HG03575 (cell line): ENCODE measurements around the gene IFNA5.

Experiments used
- ATAC-seq: cut with Tn5 transposase; IDR thresholded peaks from one replicate; pipeline ENCODE4 v1.9.1; 2021; ENCODE audit not compliant: unreplicated experiment, insufficient number of reproducible peaks, low FRiP score; ENCODE audit errors: extremely low read depth

IFNA5 gene

DNA sequence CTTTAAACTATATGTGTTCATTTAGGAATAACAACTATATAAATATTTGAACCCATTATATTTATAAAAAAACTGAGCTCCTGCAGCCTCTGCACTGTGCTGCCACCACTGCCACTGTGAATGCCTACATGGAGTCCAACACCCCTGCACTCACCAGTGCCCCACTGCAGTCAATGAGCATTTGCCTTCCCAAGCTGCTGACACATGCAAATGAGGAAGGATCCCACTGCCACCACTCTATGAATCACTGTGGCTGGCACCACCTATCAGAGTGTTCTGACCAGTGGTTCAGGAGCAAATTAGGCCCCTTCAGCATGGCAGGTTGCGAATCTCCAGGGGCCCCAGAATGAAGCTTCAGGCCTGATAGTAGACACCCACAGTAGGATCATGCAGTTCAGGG is 9.1 kb downstream of the IFNA5 start:
- ATAC-seq, result no peak

DNA sequence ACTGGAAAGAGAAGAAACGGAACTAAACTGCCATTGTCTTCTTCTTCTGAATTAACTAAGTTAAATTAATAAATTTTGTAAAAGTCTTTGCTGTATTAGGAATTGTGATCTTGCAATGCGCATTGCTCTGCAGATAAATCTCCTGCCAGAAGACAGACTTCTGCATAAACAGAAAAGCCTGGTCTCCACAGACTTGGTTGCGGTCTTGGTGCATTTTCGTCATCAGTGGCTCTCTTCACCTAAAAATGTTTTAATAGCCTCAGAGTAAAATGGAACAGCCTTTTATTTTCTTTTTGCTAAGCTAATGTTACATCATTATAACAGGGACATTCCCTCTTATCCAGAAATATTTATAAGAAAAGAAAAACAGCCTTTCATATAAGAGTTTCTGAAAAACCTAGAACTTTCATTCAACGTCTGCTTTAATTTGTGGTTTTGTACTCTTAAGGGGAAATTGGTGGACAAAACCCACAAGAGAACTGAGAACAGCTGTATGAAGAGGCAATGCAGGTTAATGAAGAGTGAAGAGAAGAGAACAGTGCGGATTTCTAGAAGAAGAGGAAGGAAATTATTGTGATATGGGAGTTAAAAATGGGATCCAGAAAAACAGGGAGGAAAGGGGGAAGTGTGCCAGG is 10.1 kb downstream of the IFNA5 start:
- ATAC-seq, result no peak

DNA sequence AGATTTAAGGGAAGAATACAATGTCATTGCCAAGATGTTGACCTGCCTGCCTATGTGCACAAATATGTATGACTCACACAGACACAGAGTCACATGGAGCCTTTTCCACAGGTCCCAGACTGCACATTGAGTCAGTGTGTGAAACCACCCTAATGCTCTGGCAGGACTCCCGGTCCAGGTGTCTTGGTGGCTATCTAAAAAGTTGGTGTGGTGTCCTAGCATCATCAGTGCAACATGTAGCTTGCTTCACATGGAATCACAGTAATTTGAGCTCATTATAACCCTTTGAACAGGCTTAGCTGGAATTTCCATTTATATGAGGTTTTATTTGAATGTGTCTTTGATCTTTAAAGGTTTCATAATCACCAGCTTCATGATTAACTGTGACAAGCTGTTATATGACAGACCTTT is 10.7 kb downstream of the IFNA5 start:
- ATAC-seq, result no peak

DNA sequence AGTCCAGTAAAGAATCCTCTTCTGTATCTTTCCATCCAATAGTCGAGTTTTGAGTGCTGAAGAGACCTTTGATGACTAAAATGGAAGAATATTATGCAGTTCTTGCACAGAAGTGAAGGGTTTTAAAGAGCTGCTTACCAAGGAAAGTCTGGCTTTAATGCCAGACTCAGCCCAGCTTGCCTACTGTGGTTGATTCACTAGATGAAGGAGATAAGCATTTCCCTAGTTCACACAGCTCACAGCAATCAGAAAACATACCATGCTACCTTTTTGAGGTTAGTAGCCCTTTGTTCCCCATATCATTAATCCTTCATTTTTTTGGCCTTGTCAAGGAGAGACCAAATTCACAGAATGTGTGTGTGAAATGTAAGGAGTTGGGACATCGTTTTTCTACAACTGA is 15.3 kb downstream of the IFNA5 start:
- ATAC-seq, result no peak

DNA sequence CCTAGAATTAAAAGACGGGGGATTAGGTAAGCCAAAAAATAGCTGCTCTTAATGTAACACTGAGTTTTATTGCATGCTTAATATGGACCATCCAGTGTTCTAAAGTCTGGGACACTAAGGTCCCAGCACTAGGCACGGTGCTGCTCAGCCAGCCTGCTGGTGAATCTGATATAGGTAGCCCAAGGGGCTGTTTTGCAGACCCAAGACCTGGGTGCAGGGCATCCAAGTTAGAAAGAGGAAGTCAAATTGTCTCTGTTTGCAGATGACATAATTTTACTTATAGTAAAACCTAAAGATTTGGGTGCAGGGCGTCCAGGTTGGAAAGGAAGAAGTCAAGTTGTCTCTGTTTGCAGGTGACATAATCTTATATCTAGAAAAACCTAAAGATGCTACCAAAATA is 17.8 kb downstream of the IFNA5 start:
- no peak for ATAC-seq

DNA sequence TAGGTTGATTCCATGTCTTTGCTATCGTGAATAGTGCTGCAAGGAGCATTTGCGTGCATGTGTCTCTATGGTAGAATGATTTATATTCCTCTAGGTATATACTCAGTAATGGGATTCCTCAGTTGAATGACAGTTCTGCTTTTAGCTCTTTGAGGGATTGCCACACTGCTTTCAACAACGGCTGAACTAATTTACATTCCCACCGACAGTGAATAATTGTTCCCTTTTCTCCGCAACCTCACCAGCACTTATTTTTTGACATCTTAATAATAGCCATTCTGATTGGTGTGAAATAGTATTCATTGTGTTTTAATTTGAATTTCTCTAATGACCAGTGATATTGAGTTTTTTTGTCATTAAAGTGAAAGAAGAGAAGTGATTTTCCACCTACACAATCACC is 18.5 kb downstream of the IFNA5 start:
- ATAC-seq, result no peak

DNA sequence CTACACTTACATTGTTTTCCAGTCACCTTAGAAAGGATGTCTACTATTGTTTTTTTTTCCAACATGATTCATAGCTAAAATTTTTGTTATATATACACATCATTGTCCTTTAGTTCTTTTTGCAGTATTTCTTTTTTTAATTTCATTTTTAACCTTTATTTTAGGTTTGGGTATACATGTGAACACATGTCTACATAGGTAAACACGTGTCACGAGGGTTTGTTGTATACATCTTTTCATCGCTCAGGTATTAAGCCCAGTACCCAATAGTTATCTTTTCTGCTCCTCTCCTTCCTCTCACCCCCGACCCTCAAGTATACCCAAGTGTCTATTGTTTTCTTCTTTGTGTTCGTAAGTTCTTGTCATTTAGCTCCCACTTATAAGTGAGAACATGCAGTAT is 19.0 kb downstream of the IFNA5 start:
- no peak for ATAC-seq

DNA sequence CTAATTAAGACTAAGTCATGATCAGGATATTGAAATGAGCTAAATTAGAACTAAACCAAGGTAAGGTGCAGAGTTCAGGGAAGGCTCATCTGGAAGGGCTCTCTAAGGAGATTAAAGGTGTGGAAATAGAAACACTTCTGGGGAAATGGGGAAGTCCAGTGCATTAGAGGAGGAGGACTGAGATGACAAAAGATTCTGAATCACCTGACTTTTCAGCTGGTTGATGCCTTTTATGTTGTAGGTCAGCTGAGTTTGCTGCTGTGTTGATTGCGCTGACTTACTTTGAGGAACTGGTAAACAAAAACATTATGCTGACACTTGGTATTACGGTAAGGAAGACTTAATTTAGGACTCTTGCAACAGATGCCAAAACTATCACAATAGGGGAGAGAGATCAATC is 23.8 kb downstream of the IFNA5 start:
- no peak for ATAC-seq

DNA sequence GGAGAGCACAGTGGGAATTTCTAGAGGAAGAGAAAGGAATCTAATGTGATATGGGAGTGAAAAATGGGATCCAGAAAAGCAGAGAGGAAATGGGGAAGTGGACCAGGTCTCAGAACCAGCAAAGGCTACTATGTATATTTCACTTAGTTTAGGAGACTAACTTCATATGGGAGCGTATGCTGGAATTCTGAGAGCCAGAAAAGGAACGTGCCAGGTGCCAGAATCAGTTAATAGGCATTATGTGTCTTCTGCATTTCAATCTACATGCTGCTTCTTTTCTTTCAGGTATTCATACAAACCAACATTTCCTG is 36.8 kb downstream of the IFNA5 start:
- no peak for ATAC-seq

DNA sequence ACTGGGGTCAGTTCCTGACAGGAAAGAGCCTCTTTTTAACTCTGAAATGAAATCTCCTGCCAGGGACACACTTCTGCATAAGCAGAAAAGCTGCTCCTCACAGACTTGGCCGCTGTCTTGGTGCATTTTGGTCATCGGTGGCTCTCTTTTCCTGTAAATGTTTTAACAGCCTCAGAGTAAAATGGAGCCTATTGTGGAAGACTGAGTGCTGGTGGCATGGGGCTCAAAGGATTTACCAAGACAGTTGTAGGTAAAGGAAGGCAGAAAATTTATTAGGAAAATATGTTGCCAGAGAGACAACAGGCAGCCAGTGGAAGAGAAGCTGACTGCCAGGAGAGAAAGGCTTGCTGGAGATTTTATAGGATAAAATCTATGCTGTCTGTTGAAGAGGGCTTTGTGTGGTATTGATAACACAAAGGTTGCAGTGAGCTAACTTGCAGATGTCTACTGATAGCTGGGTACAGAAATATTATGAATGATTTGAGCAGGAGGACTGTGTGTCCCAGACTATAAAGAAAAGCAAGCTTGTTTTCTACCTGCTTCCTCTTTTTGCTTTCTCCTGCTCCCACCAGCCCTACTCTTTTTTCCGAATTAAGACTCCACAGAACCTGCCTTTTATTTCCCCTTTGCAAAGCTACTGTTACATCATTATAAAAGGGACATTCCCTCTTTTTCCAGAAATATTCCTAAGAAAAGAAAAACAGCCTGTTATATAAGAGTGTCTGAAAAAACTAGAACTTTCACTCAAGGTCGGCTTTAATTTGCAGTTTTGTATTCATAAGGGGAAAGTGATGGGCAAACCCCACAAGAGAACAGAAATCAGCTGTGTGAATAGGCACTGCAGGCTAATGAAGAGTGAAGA is 37.4 kb downstream of the IFNA5 start:
- no peak for ATAC-seq

DNA sequence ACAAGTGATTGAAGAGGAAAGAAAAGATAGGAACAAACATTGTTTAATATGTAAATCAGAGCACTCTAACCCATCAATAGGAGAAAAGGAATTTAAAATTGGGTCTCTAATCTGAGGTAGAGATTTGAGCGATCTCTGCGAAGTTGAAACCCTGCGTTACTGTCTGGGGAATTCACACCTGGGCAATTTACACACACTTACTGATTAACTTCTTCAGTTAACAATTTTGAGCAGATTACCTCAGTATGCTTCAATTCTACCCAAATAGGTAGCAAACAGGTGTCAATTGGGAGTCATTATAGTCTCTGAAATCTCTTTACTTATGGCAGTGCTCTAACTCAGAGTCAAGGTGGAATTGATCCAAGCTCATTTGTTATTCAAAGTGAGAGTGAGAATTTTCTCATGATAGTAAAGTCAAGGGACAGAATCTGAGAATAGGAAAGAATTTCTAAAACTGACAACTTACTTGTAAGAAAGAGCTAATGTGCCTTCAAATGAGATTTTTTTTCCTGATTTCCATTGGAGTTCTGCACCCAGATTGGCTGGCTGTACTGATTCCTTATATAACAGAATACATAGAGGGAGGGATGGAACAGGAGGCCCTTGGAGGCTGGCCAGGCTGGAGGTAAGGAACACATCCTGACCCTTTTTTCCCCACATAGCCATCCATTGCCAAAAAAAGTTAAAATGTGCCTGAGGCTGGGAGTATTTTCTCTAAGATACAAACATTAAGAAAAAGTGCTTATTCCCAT is 38.2 kb downstream of the IFNA5 start:
- no peak for ATAC-seq

DNA sequence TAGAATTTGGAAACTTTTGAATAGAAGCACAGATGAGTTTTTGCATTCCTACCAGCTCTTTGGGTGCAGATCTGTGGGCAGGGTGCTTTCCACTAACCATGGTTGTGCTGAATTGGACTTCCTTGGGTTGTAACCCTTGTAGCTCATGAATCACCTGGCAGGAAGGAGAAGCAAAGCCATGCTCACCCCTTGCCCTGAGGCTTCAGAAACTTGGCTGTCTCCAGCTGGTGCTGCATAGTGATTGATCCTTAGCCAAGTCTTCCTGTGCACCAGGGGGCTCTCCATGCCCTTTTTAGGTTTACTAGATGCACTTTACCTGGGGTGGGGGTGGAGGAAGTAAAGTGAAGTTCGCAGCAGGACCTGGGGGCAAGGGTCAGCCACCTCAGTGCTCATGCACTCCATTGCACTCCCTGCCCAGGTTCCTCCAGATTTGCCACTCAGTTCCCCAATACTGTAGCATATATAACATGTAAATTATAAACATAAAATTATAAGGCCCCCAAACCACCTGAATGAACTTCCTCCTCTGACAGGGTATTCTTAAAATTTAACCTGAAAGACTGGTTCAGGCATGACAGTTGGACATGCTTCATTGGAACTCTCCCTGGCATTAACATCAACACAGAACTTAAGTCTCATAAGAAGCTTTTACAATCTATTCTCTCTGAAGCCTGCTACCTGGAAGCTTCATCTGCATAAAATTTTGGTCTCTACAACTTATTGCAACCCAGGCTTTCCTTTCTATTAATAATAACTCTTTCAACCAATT is 39.5 kb downstream of the IFNA5 start:
- no peak for ATAC-seq

DNA sequence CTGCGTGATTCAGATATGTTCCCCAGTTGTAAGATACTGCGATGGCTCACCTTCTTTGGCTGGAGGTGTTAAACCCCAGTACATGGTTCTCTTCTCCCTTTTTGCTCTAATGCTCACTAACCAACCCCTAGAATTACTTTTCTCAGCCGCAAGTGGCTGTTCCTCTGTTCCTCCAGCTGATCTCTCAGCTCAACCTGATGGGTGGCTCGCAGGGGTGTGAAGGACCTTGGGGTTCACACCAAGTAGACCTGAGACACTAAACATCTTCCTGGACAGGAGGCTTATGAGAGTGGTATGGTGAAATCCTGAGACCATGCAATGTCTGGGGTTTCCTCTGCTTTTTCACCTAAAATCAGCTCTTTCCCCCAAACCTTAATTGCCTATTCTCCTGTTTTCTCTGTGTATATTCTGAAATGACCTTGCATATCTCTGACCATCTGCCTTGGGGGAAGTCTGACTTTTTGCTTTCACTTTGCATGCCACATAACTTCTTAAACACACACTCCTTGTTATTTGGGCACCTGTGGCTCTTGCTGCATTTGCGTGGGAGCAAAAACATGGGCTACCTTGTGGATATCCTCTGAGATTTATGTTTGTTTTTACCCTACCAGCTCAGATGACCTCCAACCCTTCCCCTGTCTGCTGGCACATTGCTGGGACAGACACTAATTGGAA is 49.4 kb downstream of the IFNA5 start:
- ATAC-seq, result no peak
